Measurements from ENCODE around the gene PAPSS2. TPM values are rescaled to one million over a fixed set of nuclear protein-coding genes. Genes with fewer than 3 reads are reported as not detected.
A peak's percentile ranks its signal among the peaks of the same experiment; 100 is the strongest.
"Not testable (repeated sequence)": the region's sequence is repeated elsewhere in the genome, so short reads cannot be mapped to it uniquely, and the experiment has no call there.

PAPSS2 gene
- 10 to 100 TPM; 16.9 to 17.5 TPM for total RNA-seq

GRCh38 chr10:87659571-87660483 is at the start of gene PAPSS2:
TSS of gene PAPSS2 (plus strand) at chr10:87659878. CDS start at chr10:87659982, 104 bp downstream.
- Histone ChIP-seq H3K9me3 (no peaks in the 10 kb centered on the region), H3K27ac (peak within 1 kb of the TSS; percentile 41 to 88 (median 80)), H3K4me1 (peaks cover 35% of the 10 kb centered on the region), H3K4me3 (peak within 1 kb of the TSS; percentile 73 to 90), H3K36me3 (replicated peaks in 1 of 2; ENCODE audit: insufficient read depth in 1 of 2, low read depth in 2 of 2) (no peaks in the 10 kb centered on the region), H3K27me3 (no peaks in the 10 kb centered on the region)
- DNase-seq (peak; percentile 64 to 76 (median 70)), ATAC-seq (peak; percentile 72)
- intact Hi-C loops (cut with DNase I): loop anchor here (5.0 kb wide), 1 partner anchor 72 kb away; no protein-coding TSS in a partner anchor
- TF ChIP-seq POLR2A (IDR thresholded peaks at IDR 0.05) (peak; percentile 58 to 80 (median 77)), CTCF (IDR thresholded peaks at IDR 0.05) (peak in 1 of 7 experiments; percentile 10)
- WGBS, 2 donors: 0 to 1% methylated on average over 27 to 82 of the region's 82 CpGs

GRCh38 chr10:87611341-87611740 is 48.3 kb upstream of the PAPSS2 start:
- H3K36me3 ChIP-seq (replicated peaks in 1 of 2; ENCODE audit: insufficient read depth in 1 of 2, low read depth in 2 of 2); H3K4me1 ChIP-seq; H3K27me3 ChIP-seq; intact Hi-C loops (cut with DNase I); ATAC-seq; H3K9me3 ChIP-seq; H3K27ac ChIP-seq; H3K4me3 ChIP-seq; DNase-seq: not testable (repeated sequence)
- 97 to 100% methylated on average over 2 of the region's 2 CpGs for WGBS, 2 donors

- no peaks in the 10 kb centered on the region for H3K36me3 ChIP-seq (replicated peaks in 1 of 2; ENCODE audit: insufficient read depth in 1 of 2, low read depth in 2 of 2)
- WGBS, 2 donors: 81 to 86% methylated on average over 2 of the region's 2 CpGs
- no peaks in the 10 kb centered on the region for H3K9me3 ChIP-seq
- no peak overlapping the region for H3K27ac ChIP-seq
- no peaks in the 10 kb centered on the region for H3K4me1 ChIP-seq
- no peak for TF ChIP-seq CTCF (IDR thresholded peaks at IDR 0.05)
- no peak for TF ChIP-seq POLR2A (IDR thresholded peaks at IDR 0.05)
- H3K27me3 ChIP-seq: no peaks in the 10 kb centered on the region
- no peak overlapping the region for H3K4me3 ChIP-seq
- intact Hi-C loops (cut with DNase I): no loop called here
- DNase-seq (no peak), ATAC-seq (no peak)
Measured at GRCh38 chr10:87612115-87612514, 47.6 kb upstream of the PAPSS2 start.

GRCh38 chr10:87613751-87614150 is 45.9 kb upstream of the PAPSS2 start:
- intact Hi-C loops (cut with DNase I): no loop called here
- ATAC-seq: no peak
- DNase-seq: no peak
- H3K36me3 ChIP-seq (replicated peaks in 1 of 2; ENCODE audit: insufficient read depth in 1 of 2, low read depth in 2 of 2): no peaks in the 10 kb centered on the region
- no peak overlapping the region for H3K4me3 ChIP-seq
- WGBS, 2 donors: 84 to 88% methylated on average over 2 of the region's 2 CpGs
- H3K4me1 ChIP-seq: peaks cover 14% of the 10 kb centered on the region
- no peaks in the 10 kb centered on the region for H3K9me3 ChIP-seq
- H3K27ac ChIP-seq: no peak overlapping the region
- no peak for TF ChIP-seq CTCF (IDR thresholded peaks at IDR 0.05)
- no peak for TF ChIP-seq POLR2A (IDR thresholded peaks at IDR 0.05)
- no peaks in the 10 kb centered on the region for H3K27me3 ChIP-seq

- Histone ChIP-seq H3K4me3 (no peak overlapping the region), H3K27ac (no peak overlapping the region), H3K36me3 (replicated peaks in 1 of 2; ENCODE audit: insufficient read depth in 1 of 2, low read depth in 2 of 2) (no peaks in the 10 kb centered on the region), H3K27me3 (no peaks in the 10 kb centered on the region), H3K4me1 (peaks cover 20% of the 10 kb centered on the region), H3K9me3 (no peaks in the 10 kb centered on the region)
- no peak for ATAC-seq
- intact Hi-C loops (cut with DNase I): no loop called here
- DNase-seq: no peak
- no peak for TF ChIP-seq POLR2A (IDR thresholded peaks at IDR 0.05)
- no peak for TF ChIP-seq CTCF (IDR thresholded peaks at IDR 0.05)
- 57 to 59% methylated on average over 3 of the region's 3 CpGs for WGBS, 2 donors
Measured at GRCh38 chr10:87615856-87616255, 43.8 kb upstream of the PAPSS2 start.

Measured in body of pancreas (tissue), 4 donors.